A549 (cell line): ENCODE results near the gene CAB39.

Experiments
- CBX8 ChIP-seq: fragments of 200-600 bp; sonication (generic); IDR thresholded peaks from 2 replicates; pipeline ENCODE4 v1.6.1; 2016
- CHD2 ChIP-seq: fragments of 150-350 bp; IDR thresholded peaks from 2 replicates; pipeline ENCODE4 v1.6.1; 2014; ENCODE audit warnings: low read length; ENCODE audit not compliant: partially characterized antibody
- CTCF ChIP-seq: fragments of >200 bp; sonication (Bioruptor Twin); formaldehyde crosslinking; IDR thresholded peaks from 3 replicates; pipeline ENCODE4 v1.5.1; 2016
- HEYL ChIP-seq: fragments of 250-450 bp; sonication (Bioruptor Pico); IDR thresholded peaks from 2 replicates; pipeline ENCODE4 v1.8.0; 2021; ENCODE audit warnings: mild to moderate bottlenecking, moderate library complexity
- MAFK ChIP-seq: fragments of 450-650 bp; IDR thresholded peaks from 2 replicates; pipeline ENCODE4 v1.6.1; 2014; ENCODE audit not compliant: partially characterized antibody
- MAX ChIP-seq: IDR thresholded peaks from 2 replicates; pipeline ENCODE4 v1.6.1; 2012
- POLR2A ChIP-seq: IDR thresholded peaks from 2 replicates; pipeline ENCODE4 v1.6.1; 2012; ENCODE audit warnings: mild to moderate bottlenecking, low read length
- RFX5 ChIP-seq: fragments of 450-650 bp; IDR thresholded peaks from 2 replicates; pipeline ENCODE4 v1.7.1; 2014; ENCODE audit warnings: antibody characterized with exemption, mild to moderate bottlenecking, moderate library complexity

GRCh38 chr2:230773039-230773773 lies 60.6 kb downstream of the CAB39 start:
- TF ChIP-seq POLR2A (no peak), CTCF (no peak), MAFK (no peak), RFX5 (no peak), CHD2 (no peak), CBX8 (no peak), HEYL (CRISPR knock-in tag) (no peak), MAX (no peak)
